GM12892 (cell line): ENCODE data around the gene FBXL5.

Source experiments
- POLR2A ChIP-seq: IDR thresholded peaks from 2 replicates; pipeline ENCODE4 v1.6.1; 2011; ENCODE audit warnings: low read depth, low read length, control low read depth
- TAF1 ChIP-seq: IDR thresholded peaks from 2 replicates; pipeline ENCODE4 v1.6.1; 2011; ENCODE audit warnings: low read depth, mild to moderate bottlenecking, control low read depth, low read length, borderline replicate concordance

- TF ChIP-seq POLR2A (no peak), TAF1 (no peak)
Measured at GRCh38 chr4:15676899-15677298, 21.7 kb upstream of the FBXL5 start.
